NCI-H146 treated with DMSO at 0.1 percent for 48 hours (cell line): ENCODE results near the gene ZMYND8.
"Not testable (repeated sequence)": the region's sequence is repeated elsewhere in the genome, so short reads cannot be mapped to it uniquely, and the experiment has no call there.

Experiments
- DNase-seq: peaks from one replicate; lab custom pipeline; 2025; ENCODE audit not compliant: unreplicated experiment; lab: John Stamatoyannopoulos, UW

ZMYND8 gene

GRCh38 chr20:47370850-47371782, 14.6 kb upstream of the ZMYND8 start:
- no peak for DNase-seq

DNA sequence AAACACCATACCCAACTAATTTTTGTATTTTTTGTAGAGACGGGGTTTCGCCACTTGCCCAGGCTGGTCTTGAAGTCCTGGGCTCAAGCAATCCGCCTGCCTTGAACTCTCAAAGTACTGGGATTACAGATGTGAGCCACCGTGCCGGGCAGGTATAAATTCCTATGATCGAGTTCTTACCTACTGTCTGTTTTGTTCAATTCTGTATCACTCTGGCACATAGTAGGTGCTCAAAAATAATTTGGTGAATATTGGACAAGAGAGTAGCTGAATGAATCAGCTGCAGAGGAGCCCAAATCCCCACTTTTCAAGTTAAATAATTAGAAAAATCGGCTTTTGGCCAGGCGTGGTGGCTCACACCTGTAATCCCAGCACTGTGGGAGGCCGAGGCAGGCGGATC, 13.7 kb upstream of the ZMYND8 start:
- no peak for DNase-seq

DNA sequence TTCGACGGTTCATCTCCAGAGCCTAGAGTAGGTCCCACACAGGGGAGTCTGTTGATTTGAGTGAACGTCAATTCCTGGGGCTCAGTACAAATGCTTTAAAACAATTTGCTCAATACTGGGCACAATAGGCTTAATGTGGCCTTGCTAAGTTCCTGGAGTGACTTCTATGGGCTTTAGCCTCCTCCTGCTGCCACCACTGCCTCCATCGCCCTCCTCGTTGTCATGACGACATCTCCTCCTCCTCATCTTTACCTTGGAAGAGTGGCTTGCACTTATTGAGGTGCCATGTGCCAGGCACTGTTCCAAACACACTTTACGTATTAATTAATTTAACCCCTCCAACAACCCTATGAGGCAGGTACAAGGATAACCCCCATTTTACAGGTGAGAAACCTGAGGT, 11.8 kb upstream of the ZMYND8 start:
- no peak for DNase-seq

DNA sequence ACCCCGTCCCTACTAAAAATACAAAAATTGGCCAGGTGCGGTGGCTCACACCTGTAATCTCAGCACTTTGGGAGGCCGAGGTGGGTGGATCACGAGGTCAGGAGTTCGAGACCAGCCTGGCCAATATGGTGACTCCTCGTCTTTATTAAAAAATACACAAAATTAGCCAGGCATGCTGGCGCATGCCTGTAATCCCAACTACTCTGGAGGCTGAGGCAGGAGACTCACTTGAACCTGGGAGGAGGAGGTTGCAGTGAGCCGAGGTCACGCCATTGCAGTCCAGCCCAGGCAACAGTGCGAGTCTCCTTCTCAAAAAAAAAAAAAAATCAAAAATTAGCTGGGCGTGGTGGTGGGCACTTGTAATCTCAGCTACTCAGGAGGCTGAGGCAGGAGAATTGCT, 9.8 kb upstream of the ZMYND8 start:
- not testable (repeated sequence) for DNase-seq

- DNase-seq = no peak
Observed at GRCh38 chr20:47365023-47365764, 8.7 kb upstream of the ZMYND8 start.

GRCh38 chr20:47362361-47363219, 6.1 kb upstream of the ZMYND8 start:
- no peak for DNase-seq

DNA sequence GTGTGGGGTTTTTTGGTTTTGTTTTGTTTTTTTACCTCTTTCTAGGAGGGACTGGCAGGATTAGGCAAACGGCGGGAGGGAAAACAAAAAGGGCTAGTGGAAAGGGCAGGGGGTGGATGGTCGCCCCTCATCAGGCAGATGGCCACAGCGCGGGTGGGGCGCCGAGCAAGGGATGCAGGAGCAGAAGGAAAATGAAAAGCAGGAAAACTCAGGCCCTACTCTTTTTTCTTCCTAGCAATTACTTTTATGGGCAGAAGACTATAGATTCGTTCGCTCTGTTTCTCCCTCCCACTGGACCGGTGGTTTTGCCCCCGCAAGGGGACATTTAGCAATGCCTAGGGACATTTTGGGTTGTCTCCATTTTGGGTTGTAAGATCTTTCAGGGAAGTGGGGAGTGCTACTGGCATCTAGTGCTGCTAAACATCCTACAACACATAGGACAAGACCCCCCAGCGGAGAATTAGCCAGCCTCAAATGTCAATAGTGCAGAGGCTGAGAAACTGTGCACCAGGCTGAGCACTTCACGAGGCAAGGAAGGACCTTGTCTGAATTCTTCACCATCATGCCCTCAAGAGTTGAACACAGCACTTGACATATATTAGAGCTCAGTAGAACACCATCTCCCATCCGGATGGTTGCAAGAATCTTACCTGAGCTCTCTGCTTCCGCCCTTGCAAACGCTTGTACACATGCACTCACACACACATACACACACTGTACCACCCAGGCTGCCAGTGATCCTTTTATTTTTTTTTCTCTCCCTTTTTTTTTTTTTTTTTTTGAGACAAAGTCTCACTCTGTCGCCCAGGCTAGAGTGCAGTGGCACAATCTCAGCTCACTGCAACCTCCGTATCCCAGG, 4.8 kb upstream of the ZMYND8 start:
- no peak for DNase-seq

GRCh38 chr20:47360297-47361056, 4.0 kb upstream of the ZMYND8 start:
- DNase-seq = peak; percentile 78

- DNase-seq = no peak
Observed at GRCh38 chr20:47359530-47360296, 3.2 kb upstream of the ZMYND8 start.

GRCh38 chr20:47358672-47359529, 2.4 kb upstream of the ZMYND8 start:
- no peak for DNase-seq

GRCh38 chr20:47358039-47358671, 1.7 kb upstream of the ZMYND8 start:
- no peak for DNase-seq

DNA sequence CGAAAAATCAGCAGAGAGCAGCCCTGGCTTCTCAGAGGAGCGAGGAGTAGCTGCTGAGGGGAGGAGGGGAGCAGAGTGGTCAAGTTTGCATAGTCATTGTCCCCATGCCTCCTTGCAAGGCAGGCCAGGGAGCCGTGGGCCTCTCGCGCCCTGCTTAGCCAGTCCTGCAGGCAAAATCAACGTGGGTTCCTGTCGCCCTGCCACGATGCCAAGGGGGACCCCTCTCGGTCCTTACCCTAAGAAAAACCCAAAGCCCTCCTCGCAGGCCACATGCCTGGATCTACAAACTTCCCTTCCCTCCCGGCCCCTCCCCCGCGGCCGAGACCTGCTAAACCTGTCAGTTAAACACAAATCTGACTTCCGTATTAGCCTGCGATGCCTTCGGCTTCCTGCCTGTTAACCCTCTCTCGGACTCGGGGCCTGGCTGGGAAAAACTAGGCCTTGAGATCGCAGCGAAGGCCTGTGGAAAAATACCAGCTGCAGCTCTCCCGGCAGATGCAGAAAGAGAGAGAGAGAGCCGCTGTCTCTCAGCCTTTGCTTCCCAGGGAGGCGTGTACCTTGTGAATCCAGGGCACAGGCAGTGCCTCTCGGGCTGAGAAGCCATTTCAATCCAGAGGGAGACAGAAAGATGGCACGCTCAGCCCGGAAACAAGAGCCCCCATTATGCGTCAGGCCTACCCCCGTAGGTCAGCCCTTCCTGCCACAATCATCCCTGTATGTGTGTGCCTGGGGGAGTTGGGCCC, 968 bp upstream of the ZMYND8 start:
- peak; percentile 48 for DNase-seq

DNA sequence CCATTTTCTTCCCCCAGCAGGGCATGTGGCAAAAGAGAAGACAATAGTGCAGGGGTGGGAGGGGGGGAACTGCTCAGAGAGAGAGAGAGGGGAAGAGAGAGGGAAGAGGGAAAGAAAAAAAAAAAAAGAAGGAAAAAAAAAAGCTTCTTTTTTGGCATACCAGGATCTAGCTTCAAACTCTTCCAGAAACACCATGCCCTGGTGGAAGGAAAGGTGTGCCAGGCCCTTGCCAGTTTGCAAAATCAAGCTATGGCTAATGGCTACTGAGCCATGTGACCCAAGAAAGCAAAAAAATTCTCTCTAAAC, 326 bp downstream of the ZMYND8 start:
- DNase-seq = no peak

DNA sequence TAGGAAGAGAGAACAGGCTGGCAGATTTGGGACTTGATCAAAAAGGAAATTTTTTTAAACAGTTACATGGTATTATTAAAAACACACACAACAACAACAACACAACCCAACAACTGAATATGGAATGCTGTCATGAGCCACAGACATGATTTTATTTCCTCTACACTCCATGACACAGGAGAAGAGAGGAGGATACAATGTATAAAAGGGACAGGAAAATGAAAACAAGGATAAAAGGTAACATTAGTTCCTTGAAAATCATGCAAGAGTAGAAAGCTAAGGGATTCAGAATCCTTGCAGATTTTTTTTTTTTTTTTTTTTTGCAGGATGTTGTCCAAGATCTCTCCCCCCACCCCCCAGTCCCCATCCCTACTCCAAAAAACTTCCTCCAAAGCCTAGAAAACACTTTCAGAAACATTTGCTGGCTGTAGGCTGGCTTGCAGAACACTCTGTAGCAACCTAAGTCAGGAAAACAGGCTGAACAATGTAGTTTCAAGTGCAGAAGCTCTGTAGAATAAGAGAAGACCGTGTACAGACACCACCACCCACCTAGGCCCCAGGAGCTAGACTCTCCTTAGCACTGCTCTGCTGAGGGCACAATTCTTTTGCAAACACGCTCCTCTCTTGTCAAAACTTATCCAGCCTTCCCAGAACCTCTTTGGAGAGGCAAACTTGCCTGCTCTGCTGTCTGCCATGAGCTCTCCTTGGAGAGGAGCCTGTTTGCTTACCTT, 845 bp downstream of the ZMYND8 start:
- peak; percentile 66 for DNase-seq

GRCh38 chr20:47354714-47355488, 1.6 kb downstream of the ZMYND8 start:
- peak; percentile 19 for DNase-seq

- DNase-seq = no peak
Observed at GRCh38 chr20:47354464-47354713, 2.1 kb downstream of the ZMYND8 start.
